HG03432 (cell line): ENCODE data around the gene TAPBPL.
"Not testable (repeated sequence)": the region's sequence is repeated elsewhere in the genome, so short reads cannot be mapped to it uniquely, and the experiment has no call there.

Experiments
- ATAC-seq: cut with Tn5 transposase; IDR thresholded peaks from one replicate; pipeline ENCODE4 v1.9.1; 2021; ENCODE audit warnings: mild to moderate bottlenecking, moderate library complexity; ENCODE audit not compliant: unreplicated experiment

Gene TAPBPL

DNA sequence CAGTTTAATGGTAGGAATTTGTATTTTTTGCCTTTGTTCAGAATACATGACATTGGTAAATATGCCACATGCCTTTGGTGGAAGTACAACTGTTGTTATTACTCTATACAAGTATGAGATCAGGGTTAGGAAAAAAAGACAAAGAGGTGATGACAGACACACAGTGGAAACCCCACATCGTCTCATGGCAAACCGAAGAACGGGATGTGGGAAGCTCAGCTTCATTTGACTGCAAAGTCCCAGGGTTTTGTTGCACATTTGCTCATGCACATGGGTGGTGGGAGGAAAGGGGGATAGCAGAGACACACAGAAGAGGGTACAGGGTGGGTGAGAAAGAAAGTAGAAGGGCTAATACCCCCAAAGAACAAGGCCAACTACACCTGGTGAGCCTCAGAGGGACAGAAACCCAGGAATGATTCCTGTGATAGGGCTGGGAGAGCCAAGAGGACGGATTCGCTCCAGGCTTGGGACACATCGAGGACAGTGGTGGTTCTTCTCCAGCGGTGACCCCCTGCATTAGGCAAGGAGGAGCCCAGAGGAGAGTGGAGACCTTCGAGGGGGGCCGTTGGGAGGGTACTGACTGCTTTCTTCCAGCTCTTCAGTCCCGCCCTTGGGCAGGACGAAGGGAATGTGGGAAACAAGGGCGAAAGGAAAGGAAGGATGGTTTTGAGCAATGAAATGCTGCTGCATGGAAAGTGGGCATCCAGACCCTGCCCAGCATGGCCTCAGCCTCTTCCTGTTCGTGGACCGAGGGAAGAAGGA is 10.6 kb downstream of the TAPBPL start:
- ATAC-seq = peak; percentile 7

DNA sequence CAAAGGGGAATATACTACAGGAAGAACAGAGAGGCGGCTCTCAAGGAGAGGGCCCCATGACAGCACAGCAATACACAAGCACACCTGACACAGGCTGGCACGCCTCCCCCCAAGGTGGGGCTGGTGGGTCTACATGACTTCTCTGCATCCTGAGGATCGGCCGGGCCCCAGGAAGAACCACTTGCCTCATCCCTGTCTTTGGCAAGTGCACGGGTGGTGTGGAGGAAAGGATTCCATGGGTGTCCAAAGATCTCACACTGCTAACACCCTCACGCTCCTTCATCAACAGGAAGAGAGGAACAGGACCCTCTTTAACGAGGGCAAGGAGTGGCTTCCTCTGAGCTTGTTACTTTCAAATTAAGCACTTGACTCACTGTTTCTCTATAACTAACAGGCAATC is 11.4 kb downstream of the TAPBPL start:
- ATAC-seq = no peak

DNA sequence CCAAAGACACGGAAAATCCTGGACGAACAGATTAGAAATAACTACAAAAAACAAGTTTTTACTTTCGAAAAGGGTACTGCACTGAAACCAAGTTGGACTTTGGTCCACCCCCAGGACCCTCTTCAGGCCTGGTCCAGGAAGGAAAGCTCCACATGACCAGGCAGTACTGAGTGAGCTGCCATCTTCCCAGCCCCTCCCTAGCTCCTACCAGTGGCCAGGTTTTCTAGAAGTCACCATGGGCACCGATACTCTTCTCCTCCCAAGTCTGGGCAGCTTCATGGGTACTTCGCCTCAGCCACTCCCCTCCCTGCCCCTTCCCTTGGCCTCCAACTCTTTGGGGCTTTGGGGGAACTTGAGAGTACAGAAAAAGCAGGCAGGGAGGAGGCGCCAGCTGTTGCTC is 12.0 kb downstream of the TAPBPL start:
- no peak for ATAC-seq

DNA sequence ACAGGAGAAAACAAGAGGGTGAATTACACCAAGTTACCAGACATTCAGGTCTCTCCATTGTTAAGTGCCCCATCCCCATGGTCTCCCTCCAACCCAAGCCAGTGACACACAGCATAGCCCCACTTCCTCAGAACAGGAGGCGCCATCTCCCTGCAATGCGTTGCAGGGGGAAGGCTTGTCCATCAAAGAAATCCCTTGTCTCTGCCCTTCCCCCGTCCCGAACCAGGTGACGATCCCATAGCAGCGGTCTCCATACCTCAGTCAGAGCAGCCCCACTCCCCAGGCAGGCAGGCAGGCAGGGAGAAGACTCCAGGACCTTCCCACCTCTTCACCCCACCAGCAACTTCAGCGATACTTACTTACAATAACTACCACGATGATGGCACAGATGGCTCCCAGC is 12.7 kb downstream of the TAPBPL start:
- no peak for ATAC-seq

DNA sequence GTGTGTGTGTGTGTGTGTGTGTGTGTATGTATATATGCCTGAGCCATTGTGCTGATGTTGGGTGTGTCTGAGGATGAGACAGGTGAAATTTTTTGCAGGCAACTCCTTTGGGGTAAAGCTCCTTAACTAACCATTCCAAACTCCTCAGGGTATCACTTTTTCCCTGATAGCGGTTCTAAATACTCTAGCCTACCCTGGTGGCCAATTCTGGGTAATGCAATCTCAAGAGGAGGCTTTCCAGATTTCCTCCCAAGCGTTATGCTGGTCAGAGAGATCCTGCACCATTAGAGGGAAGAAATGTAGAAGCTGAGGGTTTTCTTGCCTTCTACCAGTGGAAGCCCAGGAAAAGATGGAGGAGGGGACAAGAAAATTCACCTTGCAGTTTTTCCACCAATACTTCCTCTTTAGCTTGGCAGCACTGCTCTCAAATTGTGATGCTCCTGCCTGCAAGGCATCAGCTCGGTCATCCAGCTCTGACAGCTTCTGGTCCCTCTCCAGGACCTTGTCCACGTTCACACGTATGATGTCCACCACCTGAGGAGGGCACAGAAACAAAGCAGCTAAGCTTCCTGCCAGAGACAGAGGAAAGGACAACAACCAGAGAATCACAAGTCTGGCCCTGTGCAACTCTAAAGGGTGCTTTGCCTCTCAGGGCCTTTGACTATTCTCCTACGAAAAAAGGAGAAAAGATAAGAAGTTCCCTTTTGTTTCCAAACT is 13.8 kb downstream of the TAPBPL start:
- ATAC-seq = no peak

DNA sequence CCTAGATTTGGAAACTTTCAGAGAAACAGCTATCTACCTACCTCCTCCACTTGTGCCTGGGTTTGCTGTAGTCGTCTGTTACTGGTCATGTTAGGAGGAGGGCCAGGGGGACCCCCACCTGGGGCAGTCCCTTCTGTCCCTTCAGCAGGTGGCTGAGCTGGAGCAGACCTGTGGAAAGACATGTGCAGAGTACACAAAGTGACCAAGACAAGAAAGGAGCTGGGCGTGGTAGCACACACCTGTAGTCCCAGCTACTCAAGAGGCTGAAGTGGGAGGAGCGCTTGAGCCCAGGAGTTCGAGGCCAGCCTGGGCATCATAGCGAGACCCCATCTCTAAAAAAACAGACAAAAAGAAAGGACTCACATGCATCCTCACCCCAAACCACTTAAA is 14.3 kb downstream of the TAPBPL start:
- no peak for ATAC-seq

DNA sequence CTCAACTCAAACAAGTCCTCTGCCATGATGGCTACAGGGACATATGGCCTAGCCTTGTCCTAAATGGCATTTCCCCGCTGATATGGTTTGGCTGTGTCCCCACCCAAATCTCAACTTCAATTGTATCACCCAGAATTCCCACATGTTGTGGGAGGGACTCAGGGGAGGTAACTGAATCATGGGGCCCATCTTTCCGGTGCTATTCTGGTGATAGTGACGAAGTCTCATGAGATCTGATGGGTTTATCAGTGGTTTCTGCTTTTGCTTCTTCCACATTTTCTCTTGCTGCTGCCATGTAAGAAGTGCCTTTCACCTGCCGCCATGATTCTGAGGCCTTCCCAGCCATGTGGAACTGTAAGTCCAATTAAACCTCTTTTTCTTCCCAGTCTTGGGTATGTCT is 14.9 kb downstream of the TAPBPL start:
- not testable (repeated sequence) for ATAC-seq

DNA sequence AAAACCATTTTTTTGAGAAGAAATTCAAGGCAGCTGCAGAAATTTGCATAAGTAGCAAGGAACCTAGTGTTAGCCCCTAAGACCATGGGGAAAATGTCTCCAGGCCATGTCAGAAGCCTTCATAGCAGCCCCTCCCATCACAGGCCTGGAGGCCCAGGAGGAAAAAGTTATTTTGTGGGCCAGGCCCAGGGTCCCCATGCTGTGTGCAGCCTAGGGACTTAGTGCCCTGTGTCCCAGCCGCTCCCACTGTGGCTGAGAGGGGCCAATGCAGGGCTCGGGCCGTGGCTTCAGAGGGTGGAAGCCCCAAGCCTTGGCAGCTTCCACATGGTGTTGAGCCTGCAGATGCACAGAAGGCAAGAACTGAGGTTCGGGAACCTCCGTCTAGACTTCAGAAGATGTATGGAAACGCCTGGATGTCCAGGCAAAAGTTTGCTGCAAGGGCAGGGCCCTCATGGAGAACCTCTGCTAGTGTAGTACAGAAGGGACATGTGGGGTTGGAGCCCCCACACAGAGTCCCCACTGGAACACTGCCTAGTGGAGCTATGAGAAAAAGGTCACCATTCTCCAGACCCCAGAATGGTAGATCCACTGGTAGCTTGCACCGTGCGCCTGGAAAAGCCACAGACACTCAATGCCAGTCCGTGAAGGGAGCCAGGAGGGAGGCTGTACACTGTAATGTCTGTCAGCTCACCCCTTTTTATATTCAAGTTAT is 15.9 kb downstream of the TAPBPL start:
- not testable (repeated sequence) for ATAC-seq

DNA sequence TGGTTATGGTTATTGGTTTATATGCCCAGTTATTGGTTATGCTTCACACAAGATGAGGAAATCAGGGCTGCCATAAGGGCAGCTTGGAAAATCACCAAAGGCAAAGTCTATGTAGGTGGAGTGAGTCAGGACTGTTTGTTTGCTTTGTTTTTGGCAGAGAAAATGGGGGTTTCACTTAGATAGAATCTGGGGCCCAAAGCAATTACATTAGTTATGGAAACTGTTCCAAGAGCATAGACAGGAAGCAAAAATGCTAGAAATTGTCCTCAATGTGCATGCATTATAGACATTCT is 16.4 kb downstream of the TAPBPL start:
- no peak for ATAC-seq

DNA sequence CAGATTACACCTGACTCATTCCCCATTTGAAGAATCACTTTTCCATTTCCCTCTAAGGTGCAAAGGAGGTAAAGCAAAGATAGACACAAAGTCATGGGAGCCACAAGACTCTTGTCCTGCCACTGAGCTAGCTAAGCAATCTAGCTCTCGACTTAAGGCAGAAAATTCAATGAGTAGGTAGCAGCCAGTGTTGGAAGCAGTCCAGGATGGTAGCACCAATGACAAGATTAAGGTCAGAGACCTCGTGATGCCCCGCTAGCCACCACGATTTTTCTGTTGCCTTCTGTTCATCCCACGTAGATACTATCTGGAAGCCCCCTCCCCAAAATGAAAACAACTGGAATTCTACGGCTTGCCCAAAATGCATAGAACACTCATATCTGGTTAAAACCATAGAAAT is 17.2 kb downstream of the TAPBPL start:
- no peak for ATAC-seq

DNA sequence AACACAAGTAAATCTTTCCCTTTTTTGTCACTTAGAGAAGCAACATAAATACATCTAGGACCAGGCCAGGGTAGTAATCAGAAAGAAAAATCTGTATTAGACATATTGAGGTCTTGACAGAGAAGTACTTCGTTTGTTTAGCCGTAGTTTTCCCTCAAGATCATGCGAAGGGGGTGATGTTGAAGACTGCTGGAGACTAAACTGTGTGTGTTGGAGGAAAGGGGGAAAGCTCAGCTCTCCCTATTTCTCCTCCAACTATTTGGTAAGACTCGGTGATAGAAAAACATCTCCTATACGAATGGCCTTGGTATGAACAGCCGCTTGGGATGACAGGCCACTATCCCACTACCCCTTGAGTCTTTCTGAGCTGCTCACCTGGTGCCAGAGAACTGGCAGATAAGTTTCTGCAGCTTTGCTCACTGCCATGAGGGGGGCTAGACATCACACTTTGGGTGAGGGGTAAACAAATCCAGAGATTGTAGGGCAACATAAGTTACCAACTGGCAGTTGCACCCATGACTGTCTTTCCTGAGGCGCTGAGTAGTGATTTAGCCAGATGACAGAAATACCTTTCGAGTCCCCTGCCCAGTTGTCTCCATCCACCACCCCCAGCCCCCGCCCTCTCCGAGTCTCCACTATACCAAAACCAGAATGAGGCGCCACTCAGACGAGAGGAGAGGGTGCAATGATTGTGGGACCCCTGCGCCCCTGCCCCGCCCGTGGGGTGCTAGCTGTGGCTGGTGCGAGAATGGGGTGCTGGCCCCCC is 17.9 kb downstream of the TAPBPL start:
- no peak for ATAC-seq

DNA sequence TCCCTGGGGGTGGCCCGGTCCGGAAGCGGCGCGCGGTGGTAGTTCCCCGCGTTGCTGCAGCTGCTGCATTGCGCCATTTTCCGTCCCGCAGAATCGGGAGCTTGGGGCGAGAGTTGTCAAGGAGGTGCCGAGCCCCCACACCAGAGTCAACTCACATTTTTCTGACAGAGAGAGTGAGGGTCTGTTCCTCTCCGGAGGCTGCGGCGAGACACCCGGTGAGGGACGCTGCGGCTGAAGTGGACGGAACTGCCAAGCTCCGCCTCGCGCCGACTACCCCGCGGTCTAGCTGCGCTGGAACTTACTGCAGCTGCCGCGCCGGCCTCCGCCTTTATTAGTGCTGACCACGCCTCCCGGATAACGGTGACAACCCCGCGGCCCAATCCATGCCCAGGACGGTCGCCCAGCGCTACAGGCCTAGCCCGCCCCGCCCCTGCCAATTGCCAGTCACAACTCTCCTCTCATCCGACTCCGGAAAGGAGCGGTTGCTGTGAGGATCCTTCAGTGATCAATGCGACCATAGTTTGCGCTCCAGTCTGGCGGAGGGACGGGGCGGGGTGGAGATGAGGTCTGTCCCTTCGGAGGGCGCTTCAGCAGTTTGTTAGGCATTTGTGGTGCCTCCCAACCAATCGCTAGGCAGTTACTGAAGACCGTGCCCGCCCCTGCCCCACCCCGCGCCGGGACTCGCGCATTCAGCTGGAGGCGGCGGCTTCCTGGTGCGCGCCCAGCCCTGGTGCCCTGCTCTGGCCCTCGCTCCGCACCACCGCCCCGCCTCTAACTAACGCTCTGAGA is 18.7 kb downstream of the TAPBPL start, which contains the start of gene VAMP1:
Gene VAMP1, minus strand, starts transcription at position 303 of the 789 bp plus-strand sequence. Its CDS starts 146 bp downstream, at position 157.
- ATAC-seq = peak; percentile 89

DNA sequence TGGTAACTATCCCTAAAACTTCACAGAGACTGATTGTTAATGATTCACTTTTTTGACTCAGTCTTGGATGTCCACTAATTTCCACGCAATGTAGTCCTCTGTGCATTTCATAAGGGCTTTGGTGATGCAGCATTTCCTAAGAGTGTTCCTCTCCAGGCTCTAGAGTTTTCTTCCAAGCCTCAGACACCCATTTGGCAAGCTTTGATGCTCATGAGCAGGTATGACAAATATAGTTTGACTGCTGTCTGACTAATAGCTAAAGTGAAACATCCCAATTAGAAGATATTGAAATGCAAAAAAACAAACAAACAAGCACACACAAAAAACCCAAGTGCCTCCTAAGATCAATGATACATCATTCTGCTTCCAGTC is 20.1 kb downstream of the TAPBPL start:
- ATAC-seq = no peak

DNA sequence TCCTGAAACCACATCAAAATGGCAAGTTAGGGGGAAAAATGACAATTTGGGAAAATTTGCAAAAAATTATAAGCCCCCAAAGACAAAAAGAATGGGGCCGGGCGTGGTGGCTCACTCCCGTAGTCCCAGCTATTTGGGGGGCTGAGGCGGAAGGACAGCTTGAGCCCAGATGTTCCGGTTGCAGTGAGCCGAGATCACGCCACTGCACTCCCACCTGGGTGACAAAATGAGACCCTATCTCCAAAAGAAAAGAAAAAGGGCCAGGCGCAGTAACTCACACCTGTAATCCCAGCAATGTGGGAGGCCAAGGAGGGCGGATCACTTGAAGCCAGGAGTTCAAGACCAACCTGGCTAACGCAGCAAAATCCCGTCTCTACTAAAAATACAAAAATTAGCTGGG is 20.6 kb downstream of the TAPBPL start:
- ATAC-seq = no peak

DNA sequence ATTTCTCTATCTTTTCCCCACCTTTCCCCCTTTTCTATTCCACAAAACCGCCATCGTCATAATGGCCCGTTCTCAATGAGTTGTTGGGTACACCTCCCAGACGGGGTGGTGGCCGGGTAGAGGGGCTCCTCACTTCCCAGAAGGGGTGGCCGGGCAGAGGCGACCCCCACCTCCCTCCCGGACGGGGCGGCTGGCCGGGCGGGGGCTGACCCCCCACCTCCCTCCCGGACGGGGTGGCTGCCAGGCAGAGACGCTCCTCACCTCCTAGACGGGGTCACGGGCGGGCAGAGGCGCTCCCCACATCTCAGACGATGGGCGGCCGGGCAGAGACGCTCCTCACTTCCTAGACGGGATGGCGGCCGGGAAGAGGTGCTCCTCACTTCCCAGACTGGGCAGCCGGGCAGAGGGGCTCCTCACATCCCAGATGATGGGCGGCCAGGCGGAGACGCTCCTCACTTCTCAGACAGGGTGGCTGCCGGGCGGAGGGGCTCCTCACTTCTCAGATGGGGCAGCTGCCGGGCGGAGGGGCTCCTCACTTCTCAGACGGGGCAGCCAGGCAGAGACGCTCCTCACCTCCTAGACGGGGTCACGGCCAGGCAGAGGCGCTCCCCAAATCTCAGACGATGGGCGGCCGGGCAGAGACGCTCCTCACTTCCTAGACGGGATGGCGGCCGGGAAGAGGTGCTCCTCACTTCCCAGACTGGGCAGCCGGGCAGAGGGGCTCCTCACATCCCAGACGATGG is 23.6 kb downstream of the TAPBPL start:
- ATAC-seq = not testable (repeated sequence)

DNA sequence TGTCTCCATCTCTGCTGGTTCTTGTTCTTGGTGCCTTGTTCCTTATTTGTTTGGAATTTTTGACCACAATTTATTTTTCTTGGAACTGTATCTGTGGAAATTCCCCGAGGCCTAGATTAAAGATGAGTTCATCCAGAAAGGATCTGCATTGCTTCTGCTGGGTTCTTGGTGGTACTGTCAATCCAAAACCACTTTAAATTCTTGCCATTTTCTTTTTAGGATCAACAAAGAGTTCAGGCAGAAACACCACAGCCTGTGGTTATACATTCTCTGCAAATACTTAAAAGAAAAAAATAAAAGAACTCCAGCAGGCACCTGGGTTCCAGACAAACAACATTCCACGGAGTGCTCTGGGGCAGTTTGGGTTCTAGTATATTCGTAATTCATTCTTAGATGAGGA is 24.6 kb downstream of the TAPBPL start:
- ATAC-seq = no peak

DNA sequence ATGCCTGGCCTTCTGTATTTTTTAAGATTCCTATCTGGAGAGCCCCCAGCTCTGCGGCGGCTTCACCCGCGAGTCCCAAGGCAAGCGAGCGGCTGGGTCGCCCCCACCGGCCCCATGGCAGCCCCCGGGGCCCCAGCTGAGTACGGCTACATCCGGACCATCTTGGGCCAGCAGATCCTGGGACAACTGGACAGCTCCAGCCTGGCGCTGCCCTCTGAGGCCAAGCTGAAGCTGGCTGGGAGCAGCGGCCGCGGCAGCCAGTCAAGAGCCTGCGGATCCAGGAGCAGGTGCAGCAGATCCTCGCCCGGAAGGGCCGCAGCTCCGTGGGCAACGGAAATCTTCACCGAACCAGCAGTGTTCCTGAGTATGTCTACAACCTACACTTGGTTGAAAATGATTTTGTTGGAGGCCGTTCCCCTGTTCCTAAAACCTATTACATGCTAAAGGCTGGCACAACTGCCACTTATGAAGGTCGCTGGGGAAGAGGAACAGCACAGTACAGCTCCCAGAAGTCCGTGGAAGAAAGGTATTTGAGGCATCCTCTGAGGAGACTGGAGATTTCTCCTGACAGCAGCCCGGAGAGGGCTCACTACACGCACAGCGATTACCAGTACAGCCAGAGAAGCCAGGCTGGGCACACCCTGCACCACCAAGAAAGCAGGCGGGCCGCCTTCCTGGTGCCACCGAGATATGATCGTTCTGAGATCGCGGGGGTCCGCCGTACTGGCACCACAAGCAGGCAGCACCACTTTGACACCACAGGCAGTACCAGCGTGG is 25.9 kb downstream of the TAPBPL start:
- ATAC-seq = not testable (repeated sequence)

DNA sequence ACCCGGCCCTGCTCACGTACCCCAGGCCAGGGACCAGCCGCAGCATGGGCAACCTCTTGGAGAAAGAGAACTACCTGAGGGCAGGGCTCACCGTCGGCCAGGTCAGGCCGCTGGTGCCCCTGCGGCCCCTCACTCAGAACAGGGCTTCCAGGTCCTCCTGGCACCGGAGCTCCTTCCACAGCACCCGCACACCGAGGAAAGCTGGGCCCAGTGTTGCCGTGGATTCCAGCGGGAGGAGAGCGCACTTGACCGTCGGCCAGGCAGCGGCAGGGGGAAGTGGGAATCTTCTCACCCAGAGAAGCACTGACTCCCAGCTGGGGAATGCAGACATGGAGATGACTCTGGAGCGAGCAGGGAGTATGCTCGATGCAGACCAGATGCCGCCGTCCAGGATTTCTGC is 26.6 kb downstream of the TAPBPL start:
- no peak for ATAC-seq

DNA sequence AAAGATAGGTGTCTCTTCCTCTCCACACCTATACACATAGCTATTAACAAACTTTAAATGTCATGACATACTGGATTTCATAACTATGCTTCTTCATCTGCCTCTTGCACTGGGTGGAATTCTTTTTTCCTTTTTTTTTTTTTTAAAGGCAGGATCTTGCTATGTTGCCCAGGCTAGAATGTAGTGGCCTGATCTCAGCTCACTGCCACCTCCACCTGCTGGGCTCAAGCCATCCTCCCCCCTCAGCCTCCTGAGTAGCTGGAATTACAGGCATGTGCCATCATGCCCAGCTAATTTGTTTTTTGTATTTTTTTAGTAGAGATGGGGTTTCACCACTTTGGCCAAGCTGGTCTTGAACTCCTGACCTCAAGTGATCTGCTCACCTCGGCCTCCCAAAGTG is 36.4 kb downstream of the TAPBPL start:
- no peak for ATAC-seq
